AG10803 (cell line): ENCODE results near the gene SLC27A4.

Experiments
- DNase-seq: peaks from one replicate; pipeline ENCODE4 v3.0.0; 2010; ENCODE audit warnings: low read depth
- H3K4me3 ChIP-seq: 2 replicates; pipeline ENCODE4 v1.5.1; 2011; ENCODE audit warnings: mild to moderate bottlenecking, low read length, control low read depth
- CTCF ChIP-seq: conservative IDR thresholded peaks from 2 replicates; pipeline ENCODE4 v1.5.1; 2011; ENCODE audit warnings: mild to moderate bottlenecking, low read length, control low read depth, inconsistent platforms

Gene SLC27A4

DNA sequence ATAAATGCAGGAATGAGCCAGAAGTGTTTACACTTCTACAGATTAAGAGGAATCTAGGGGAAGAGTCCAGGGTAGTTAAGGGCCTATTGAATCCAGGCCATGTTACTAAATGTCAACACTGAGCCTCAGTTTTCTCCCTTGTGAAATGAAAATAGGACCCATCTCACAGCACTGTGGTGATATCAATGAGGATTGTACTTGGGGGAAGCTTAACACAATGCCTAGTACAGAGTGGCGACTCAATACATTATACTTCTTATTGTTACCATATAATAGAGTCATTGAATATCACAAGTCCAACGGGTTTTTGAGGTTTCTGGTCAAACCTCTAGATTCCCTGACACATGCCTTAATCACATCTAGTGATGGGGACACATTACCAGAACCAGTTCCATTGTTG is 22.7 kb upstream of the SLC27A4 start:
- TF ChIP-seq CTCF, result no peak
- DNase-seq, result no peak
- H3K4me3 ChIP-seq, result no peak overlapping the region

- peak overlapping the region; percentile 77 for H3K4me3 ChIP-seq
- DNase-seq, result no peak
- TF ChIP-seq CTCF, result no peak
These were observed 19.0 kb upstream of the SLC27A4 start for GRCh38 chr9:128321343-128321742.

GRCh38 chr9:128321879-128322403 is 18.4 kb upstream of the SLC27A4 start:
- TF ChIP-seq CTCF, result no peak
- peak overlapping the region; percentile 77 for H3K4me3 ChIP-seq

GRCh38 chr9:128322404-128323211 is 17.7 kb upstream of the SLC27A4 start, which contains the start of the genes COQ4 and TRUB2:
Gene COQ4 (plus strand): TSS chr9:128322839. CDS start chr9:128322859, 20 bp downstream.
Gene TRUB2 (minus strand): TSS chr9:128322447. CDS start chr9:128322408, 39 bp downstream.
- TF ChIP-seq CTCF, result no peak
- peak within 1 kb of the TSS; percentile 77 for H3K4me3 ChIP-seq
- peak; percentile 92 for DNase-seq

More at GRCh38 chr9:128321879-128322403, 18.4 kb upstream of the SLC27A4 start:
- DNase-seq, result no peak

- TF ChIP-seq CTCF, result no peak
- H3K4me3 ChIP-seq, result peak overlapping the region; percentile 77
- DNase-seq, result peak; percentile 25
These were observed 17.1 kb upstream of the SLC27A4 start for GRCh38 chr9:128323212-128323730.

DNA sequence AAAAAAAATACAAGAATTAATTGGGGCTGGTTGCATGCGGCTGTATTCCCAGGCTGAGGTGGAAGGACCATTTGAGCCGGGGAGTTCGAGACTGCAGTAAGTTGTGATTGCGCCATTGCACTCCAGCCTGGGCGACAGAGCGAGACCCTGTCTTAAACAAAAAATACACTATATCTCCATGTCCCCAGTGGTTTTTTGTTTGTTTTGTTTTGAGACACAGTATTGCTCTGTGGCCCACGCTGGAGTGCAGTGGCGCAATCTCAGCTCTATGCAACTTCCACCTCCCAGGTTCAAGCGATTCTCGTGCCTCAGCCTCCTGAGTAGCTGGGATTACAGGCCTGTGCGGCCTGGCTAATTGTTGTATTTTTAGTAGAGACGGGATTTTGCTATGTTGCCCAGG is 16.5 kb upstream of the SLC27A4 start:
- no peak for DNase-seq
- no peak for TF ChIP-seq CTCF
- peak overlapping the region; percentile 77 for H3K4me3 ChIP-seq
